GM12801 (cell line): ENCODE measurements around the gene HLA-DMB.

Source experiments
- CTCF ChIP-seq: IDR thresholded peaks from one replicate; pipeline ENCODE4 v1.5.1; 2011; ENCODE audit warnings: control low read depth; ENCODE audit not compliant: insufficient read length; ENCODE audit errors: extremely low read depth

The HLA-DMB gene

GRCh38 chr6:32974541-32975308 is 33.9 kb upstream of the HLA-DMB start:
- TF ChIP-seq CTCF, result no peak

- no peak for TF ChIP-seq CTCF
Measured at GRCh38 chr6:32974016-32974333, 33.1 kb upstream of the HLA-DMB start.

- no peak for TF ChIP-seq CTCF
Measured at GRCh38 chr6:32973144-32974015, 32.6 kb upstream of the HLA-DMB start.

- no peak for TF ChIP-seq CTCF
Measured at GRCh38 chr6:32972353-32973143, 31.7 kb upstream of the HLA-DMB start.

GRCh38 chr6:32971581-32972352 is 30.9 kb upstream of the HLA-DMB start:
- TF ChIP-seq CTCF, result no peak

- TF ChIP-seq CTCF, result no peak
Measured at GRCh38 chr6:32971242-32971580, 30.4 kb upstream of the HLA-DMB start.
